GM12892 (cell line): Measurements from ENCODE around the gene LSAMP.

Experiments
- POLR2A ChIP-seq: IDR thresholded peaks from 2 replicates; pipeline ENCODE4 v1.6.1; 2011; ENCODE audit warnings: low read depth, low read length, control low read depth
- POLR2AphosphoS5 ChIP-seq: IDR thresholded peaks from 2 replicates; pipeline ENCODE4 v1.6.1; 2011; ENCODE audit warnings: low read depth, low read length, control low read depth
- TAF1 ChIP-seq: IDR thresholded peaks from 2 replicates; pipeline ENCODE4 v1.6.1; 2011; ENCODE audit warnings: low read depth, mild to moderate bottlenecking, control low read depth, low read length, borderline replicate concordance

DNA sequence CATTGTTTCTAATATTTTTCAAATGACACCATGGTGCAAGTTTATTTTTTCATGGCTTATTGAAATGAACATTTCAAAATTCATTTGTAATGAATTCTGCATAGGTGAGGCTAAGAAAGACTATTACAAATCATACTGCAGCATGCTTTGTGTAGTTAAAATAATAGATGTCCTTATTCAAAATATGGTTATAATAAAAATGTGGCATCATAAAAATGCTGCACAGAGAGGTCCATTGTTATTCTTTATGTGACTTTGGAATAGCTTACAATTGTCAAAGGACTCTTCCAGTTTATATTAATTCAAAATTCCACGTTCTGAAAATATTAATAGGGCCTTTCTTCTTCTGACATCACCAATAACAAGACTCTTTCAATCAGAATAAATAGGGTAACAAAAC, 599.3 kb downstream of the LSAMP start:
- TF ChIP-seq POLR2A (no peak), TAF1 (no peak), POLR2AphosphoS5 (no peak)
